ENCODE data around the gene LRRFIP1.
"Not testable (repeated sequence)": the region's sequence is repeated elsewhere in the genome, so short reads cannot be mapped to it uniquely, and the experiment has no call there.

Gene LRRFIP1

GRCh38 chr2:237773826-237774225 is 146.4 kb downstream of the LRRFIP1 start:
- Histone ChIP-seq H3K9me3 (replicated peaks; ENCODE audit: low read length) (no peaks in the 10 kb centered on the region), H3K36me3 (ENCODE audit: insufficient read depth, low read length) (peaks cover 59% of the 10 kb centered on the region), H3K9ac (ENCODE audit: low read depth, low read length) (no peak overlapping the region), H3K4me3 (ENCODE audit: low read length) (no peak overlapping the region), H3K27me3 (ENCODE audit: control insufficient read depth, insufficient read depth, low read length) (no peaks in the 10 kb centered on the region), H3K4me1 (ENCODE audit: control insufficient read depth, insufficient read depth, low read length) (no peaks in the 10 kb centered on the region), H3K4me2 (ENCODE audit: low read length) (no peak overlapping the region)

- Histone ChIP-seq H3K4me1 (ENCODE audit: control insufficient read depth, insufficient read depth, low read length) (no peaks in the 10 kb centered on the region), H3K27me3 (ENCODE audit: control insufficient read depth, insufficient read depth, low read length) (no peaks in the 10 kb centered on the region), H3K4me3 (ENCODE audit: low read length) (no peak overlapping the region), H3K36me3 (ENCODE audit: insufficient read depth, low read length) (peaks cover 62% of the 10 kb centered on the region), H3K4me2 (ENCODE audit: low read length) (no peak overlapping the region), H3K9ac (ENCODE audit: low read depth, low read length) (no peak overlapping the region), H3K9me3 (replicated peaks; ENCODE audit: low read length) (no peaks in the 10 kb centered on the region)
Measured at GRCh38 chr2:237774811-237775553, 147.6 kb downstream of the LRRFIP1 start.

GRCh38 chr2:237779521-237779920 is 152.1 kb downstream of the LRRFIP1 start:
- Histone ChIP-seq H3K4me2 (ENCODE audit: low read length) (no peak overlapping the region), H3K9ac (ENCODE audit: low read depth, low read length) (no peak overlapping the region), H3K4me3 (ENCODE audit: low read length) (no peak overlapping the region), H3K9me3 (replicated peaks; ENCODE audit: low read length) (no peaks in the 10 kb centered on the region), H3K27me3 (ENCODE audit: control insufficient read depth, insufficient read depth, low read length) (no peaks in the 10 kb centered on the region), H3K4me1 (ENCODE audit: control insufficient read depth, insufficient read depth, low read length) (no peaks in the 10 kb centered on the region), H3K36me3 (ENCODE audit: insufficient read depth, low read length) (peaks cover 62% of the 10 kb centered on the region)

GRCh38 chr2:237782181-237782580 is 154.8 kb downstream of the LRRFIP1 start:
- Histone ChIP-seq H3K27me3 (ENCODE audit: control insufficient read depth, insufficient read depth, low read length) (no peaks in the 10 kb centered on the region), H3K4me3 (ENCODE audit: low read length) (no peak overlapping the region), H3K4me1 (ENCODE audit: control insufficient read depth, insufficient read depth, low read length) (no peaks in the 10 kb centered on the region), H3K9ac (ENCODE audit: low read depth, low read length) (no peak overlapping the region), H3K4me2 (ENCODE audit: low read length) (no peak overlapping the region), H3K36me3 (ENCODE audit: insufficient read depth, low read length) (peaks cover 61% of the 10 kb centered on the region), H3K9me3 (replicated peaks; ENCODE audit: low read length) (peaks cover 8% of the 10 kb centered on the region)

- H3K9me3 ChIP-seq (replicated peaks; ENCODE audit: low read length); H3K4me2 ChIP-seq (ENCODE audit: low read length); H3K4me3 ChIP-seq (ENCODE audit: low read length); H3K27me3 ChIP-seq (ENCODE audit: control insufficient read depth, insufficient read depth, low read length); H3K4me1 ChIP-seq (ENCODE audit: control insufficient read depth, insufficient read depth, low read length); H3K9ac ChIP-seq (ENCODE audit: low read depth, low read length): not testable (repeated sequence)
- H3K36me3 ChIP-seq (ENCODE audit: insufficient read depth, low read length), result peaks cover 50% of the 10 kb centered on the region
Measured at GRCh38 chr2:237783678-237784077, 156.3 kb downstream of the LRRFIP1 start.

- Histone ChIP-seq H3K4me1 (ENCODE audit: control insufficient read depth, insufficient read depth, low read length) (no peaks in the 10 kb centered on the region), H3K4me3 (ENCODE audit: low read length) (no peak overlapping the region), H3K9me3 (replicated peaks; ENCODE audit: low read length) (peaks cover 9% of the 10 kb centered on the region), H3K9ac (ENCODE audit: low read depth, low read length) (no peak overlapping the region), H3K4me2 (ENCODE audit: low read length) (no peak overlapping the region), H3K36me3 (ENCODE audit: insufficient read depth, low read length) (peaks cover 21% of the 10 kb centered on the region), H3K27me3 (ENCODE audit: control insufficient read depth, insufficient read depth, low read length) (no peaks in the 10 kb centered on the region)
Measured at GRCh38 chr2:237786936-237787335, 159.5 kb downstream of the LRRFIP1 start.

GRCh38 chr2:237790353-237790752 is 163.0 kb downstream of the LRRFIP1 start:
- no peak overlapping the region for H3K9ac ChIP-seq (ENCODE audit: low read depth, low read length)
- no peaks in the 10 kb centered on the region for H3K4me1 ChIP-seq (ENCODE audit: control insufficient read depth, insufficient read depth, low read length)
- H3K9me3 ChIP-seq (replicated peaks; ENCODE audit: low read length), result peaks cover 9% of the 10 kb centered on the region
- H3K27me3 ChIP-seq (ENCODE audit: control insufficient read depth, insufficient read depth, low read length), result no peaks in the 10 kb centered on the region
- no peak overlapping the region for H3K4me2 ChIP-seq (ENCODE audit: low read length)
- H3K36me3 ChIP-seq (ENCODE audit: insufficient read depth, low read length), result peaks cover 11% of the 10 kb centered on the region
- no peak overlapping the region for H3K4me3 ChIP-seq (ENCODE audit: low read length)

- Histone ChIP-seq H3K4me1 (ENCODE audit: control insufficient read depth, insufficient read depth, low read length) (no peaks in the 10 kb centered on the region), H3K36me3 (ENCODE audit: insufficient read depth, low read length) (no peaks in the 10 kb centered on the region), H3K4me2 (ENCODE audit: low read length) (no peak overlapping the region), H3K4me3 (ENCODE audit: low read length) (no peak overlapping the region), H3K9me3 (replicated peaks; ENCODE audit: low read length) (peaks cover 2% of the 10 kb centered on the region), H3K27me3 (ENCODE audit: control insufficient read depth, insufficient read depth, low read length) (no peaks in the 10 kb centered on the region), H3K9ac (ENCODE audit: low read depth, low read length) (no peak overlapping the region)
Measured at GRCh38 chr2:237791977-237792727, 164.8 kb downstream of the LRRFIP1 start.

- Histone ChIP-seq H3K4me3 (ENCODE audit: low read length) (no peak overlapping the region), H3K4me1 (ENCODE audit: control insufficient read depth, insufficient read depth, low read length) (no peaks in the 10 kb centered on the region)
Measured at GRCh38 chr2:237797253-237797652, 169.9 kb downstream of the LRRFIP1 start.

GRCh38 chr2:237798236-237799059 is 171.1 kb downstream of the LRRFIP1 start, which contains the start of gene RBM44:
TSS of gene RBM44 (plus strand) at chr2:237798779. CDS start at chr2:237813610, 14,831 bp downstream.
- Histone ChIP-seq H3K4me2 (ENCODE audit: low read length) (no peak within 1 kb of the TSS), H3K36me3 (ENCODE audit: insufficient read depth, low read length) (no peaks in the 10 kb centered on the region), H3K9ac (ENCODE audit: low read depth, low read length) (no peak within 1 kb of the TSS), H3K4me1 (ENCODE audit: control insufficient read depth, insufficient read depth, low read length) (no peaks in the 10 kb centered on the region), H3K4me3 (ENCODE audit: low read length) (no peak within 1 kb of the TSS), H3K9me3 (replicated peaks; ENCODE audit: low read length) (no peaks in the 10 kb centered on the region), H3K27me3 (ENCODE audit: control insufficient read depth, insufficient read depth, low read length) (no peaks in the 10 kb centered on the region)

More at GRCh38 chr2:237797253-237797652, 169.9 kb downstream of the LRRFIP1 start:
- Histone ChIP-seq H3K9ac (ENCODE audit: low read depth, low read length) (no peak overlapping the region), H3K9me3 (replicated peaks; ENCODE audit: low read length) (no peaks in the 10 kb centered on the region), H3K36me3 (ENCODE audit: insufficient read depth, low read length) (no peaks in the 10 kb centered on the region), H3K27me3 (ENCODE audit: control insufficient read depth, insufficient read depth, low read length) (no peaks in the 10 kb centered on the region), H3K4me2 (ENCODE audit: low read length) (no peak overlapping the region)

- H3K27me3 ChIP-seq (ENCODE audit: control insufficient read depth, insufficient read depth, low read length), result no peaks in the 10 kb centered on the region
- no peak overlapping the region for H3K4me3 ChIP-seq (ENCODE audit: low read length)
- H3K4me2 ChIP-seq (ENCODE audit: low read length), result no peak overlapping the region
- no peaks in the 10 kb centered on the region for H3K9me3 ChIP-seq (replicated peaks; ENCODE audit: low read length)
- H3K36me3 ChIP-seq (ENCODE audit: insufficient read depth, low read length), result no peaks in the 10 kb centered on the region
- no peak overlapping the region for H3K9ac ChIP-seq (ENCODE audit: low read depth, low read length)
- H3K4me1 ChIP-seq (ENCODE audit: control insufficient read depth, insufficient read depth, low read length), result no peaks in the 10 kb centered on the region
Measured at GRCh38 chr2:237799060-237799428, 171.7 kb downstream of the LRRFIP1 start.

Measured in skeletal muscle satellite cell (primary cell).